Liver (tissue), 9 donors: ENCODE measurements around the gene EVC. TPM values are rescaled to one million over a fixed set of nuclear protein-coding genes. Genes with fewer than 3 reads are reported as not detected.

ENCODE experiments used
- DNase-seq: peaks from one replicate; pipeline ENCODE4 v3.0.0-alpha.2; 2017; ENCODE audit warnings: low spot score
- H3K27ac ChIP-seq, 2 donors: one replicate each; pipeline ENCODE4 v1.7.0; 2013; ENCODE audit warnings: inconsistent platforms in 2 of 2, low read length in 2 of 2, control low read depth in 1 of 2, low read depth in 1 of 2, mild to moderate bottlenecking in 1 of 2
- H3K27me3 ChIP-seq, 4 donors: one replicate each; pipeline versions ENCODE4 v1.6.1 to v1.7.0; 2013; ENCODE audit warnings: low read length in 3 of 4, inconsistent platforms in 1 of 4, mild to moderate bottlenecking in 1 of 4, moderate library complexity in 1 of 4; ENCODE audit not compliant: control insufficient read depth in 4 of 4, insufficient read depth in 4 of 4
- H3K36me3 ChIP-seq, 4 donors: one replicate each; pipeline versions ENCODE4 v1.6.1 to v1.7.0; 2013; ENCODE audit warnings: low read length in 3 of 4, mild to moderate bottlenecking in 3 of 4, low read depth in 1 of 4, moderate library complexity in 1 of 4; ENCODE audit not compliant: control insufficient read depth in 4 of 4, insufficient read depth in 3 of 4
- H3K4me1 ChIP-seq, 4 donors: one replicate each; pipeline versions ENCODE4 v1.6.1 to v1.7.0; 2013; ENCODE audit warnings: low read length in 3 of 4, mild to moderate bottlenecking in 3 of 4, moderate library complexity in 1 of 4; ENCODE audit not compliant: control insufficient read depth in 4 of 4, insufficient read depth in 4 of 4
- H3K4me3 ChIP-seq, 3 donors: one replicate each; pipeline versions ENCODE4 v1.6.1 to v1.7.0; 2013; ENCODE audit warnings: low read length in 3 of 3, control low read depth in 1 of 3, low read depth in 1 of 3, mild to moderate bottlenecking in 1 of 3
- H3K9ac ChIP-seq, 2 donors: one replicate each; pipeline ENCODE4 v1.7.0; 2013; ENCODE audit warnings: low read length in 2 of 2, mild to moderate bottlenecking in 2 of 2, moderate library complexity in 2 of 2, control low read depth in 1 of 2, low read depth in 1 of 2
- H3K9me3 ChIP-seq, 4 donors: one replicate each; pipeline versions ENCODE4 v1.6.1 to v1.7.0; 2013; ENCODE audit warnings: low read length in 3 of 4; ENCODE audit not compliant: control insufficient read depth in 4 of 4
- FOXA2 ChIP-seq: IDR thresholded peaks from 2 replicates; pipeline ENCODE4 v1.6.1; 2016; ENCODE audit warnings: antibody characterized with exemption
- GABPA ChIP-seq, 2 donors: IDR thresholded peaks in 1 of 2; conservative IDR thresholded peaks in 1 of 2; 2 replicates each; pipeline ENCODE4 v1.6.1; 2016; ENCODE audit warnings: antibody characterized with exemption in 2 of 2, mild to moderate bottlenecking in 1 of 2, moderate library complexity in 1 of 2
- HNF4A ChIP-seq, 2 donors: conservative IDR thresholded peaks; 2 replicates each; pipeline ENCODE4 v1.6.1; 2016; ENCODE audit warnings: antibody characterized with exemption in 2 of 2, mild to moderate bottlenecking in 2 of 2
- HNF4G ChIP-seq: IDR thresholded peaks from 2 replicates; pipeline ENCODE4 v1.6.1; 2016; ENCODE audit warnings: antibody characterized with exemption
- JUND ChIP-seq, 2 donors: IDR thresholded peaks; 2 replicates each; pipeline ENCODE4 v1.6.1; 2016; ENCODE audit warnings: antibody characterized with exemption in 2 of 2
- MAX ChIP-seq: IDR thresholded peaks from 2 replicates; pipeline ENCODE4 v1.6.1; 2016; ENCODE audit warnings: antibody characterized with exemption
- NR2F2 ChIP-seq: IDR thresholded peaks from 2 replicates; pipeline ENCODE4 v1.6.1; 2016; ENCODE audit warnings: antibody characterized with exemption
- RAD21 ChIP-seq, 2 donors: IDR thresholded peaks; 2 replicates each; pipeline ENCODE4 v1.6.1; 2016; ENCODE audit warnings: antibody characterized with exemption in 2 of 2, mild to moderate bottlenecking in 2 of 2
- TAF1 ChIP-seq: conservative IDR thresholded peaks from 2 replicates; pipeline ENCODE4 v1.6.1; 2016; ENCODE audit warnings: antibody characterized with exemption, mild to moderate bottlenecking
- YY1 ChIP-seq: IDR thresholded peaks from 2 replicates; pipeline ENCODE4 v1.6.1; 2016; ENCODE audit warnings: antibody characterized with exemption, mild to moderate bottlenecking
- WGBS: extraction: QIAGEN DNeasy Blood & Tissue Kit; methylation state at CpG from one replicate; pipeline ENCODE4 v1.1.7; 2013; 5-methylcytosine and 5-hydroxymethylcytosine counted together
- polyA plus RNA-seq, 2 donors: library from polyadenylated mRNA; stranded (reverse) in 1 of 2; unstranded in 1 of 2; fragments of 200-250 nt in 1 of 2; fragments of >200 nt in 1 of 2; fragmentation: Nextera tagmentation in 1 of 2; extraction: Ambion mirVana in 1 of 2; gene quantifications; one replicate each; pipeline versions ENCODE4 v1.2.1 to v1.2.3, GENCODE V29; 2013 to 2015
- total RNA-seq, 2 donors: library from RNA; depleted of rRNA; stranded (reverse); fragments of >200 nt; gene quantifications; one replicate each; pipeline ENCODE4 v1.2.3, GENCODE V29; 2014
- TF ChIP-seq, protein P1 (sequence below): IDR thresholded peaks from 2 replicates; pipeline ENCODE4 v1.6.1; 2016; ENCODE audit warnings: antibody characterized with exemption
- TF ChIP-seq, protein P2 (sequence below): IDR thresholded peaks from 2 replicates; pipeline ENCODE4 v1.6.1; 2016; ENCODE audit warnings: antibody characterized with exemption
- TF ChIP-seq, protein P3 (sequence below): IDR thresholded peaks from 2 replicates; pipeline ENCODE4 v1.6.1; 2016; ENCODE audit warnings: antibody characterized with exemption, mild to moderate bottlenecking
- donor health status: healthy.
- donor health status: healthy.
- donor health status: healthy.
- donor health status: healthy.
- donor health status: healthy.

EVC gene
- total and polyA plus RNA-seq, 4 donors, result 0.76 to 10.9 (median 3.2) TPM

- H3K27me3 ChIP-seq, result peaks cover 0 to 4% (median 0%) of the 10 kb centered on the region in 4 donors
- peaks cover 0 to 2% (median 0%) of the 10 kb centered on the region in 4 donors for H3K9me3 ChIP-seq
- H3K36me3 ChIP-seq, result no peaks in the 10 kb centered on the region
- H3K4me1 ChIP-seq, result peaks cover 0 to 21% (median 11%) of the 10 kb centered on the region in 4 donors
- H3K4me3 ChIP-seq, result no peak overlapping the region
- no peak overlapping the region for H3K27ac ChIP-seq
- 92% methylated on average over 11 of the region's 11 CpGs for WGBS
- no peak for TF ChIP-seq GABPA (IDR thresholded peaks at IDR 0.05 in 1 of 2, conservative IDR thresholded peaks at IDR 0.05 in 1 of 2)
- TF ChIP-seq, protein P1, sequence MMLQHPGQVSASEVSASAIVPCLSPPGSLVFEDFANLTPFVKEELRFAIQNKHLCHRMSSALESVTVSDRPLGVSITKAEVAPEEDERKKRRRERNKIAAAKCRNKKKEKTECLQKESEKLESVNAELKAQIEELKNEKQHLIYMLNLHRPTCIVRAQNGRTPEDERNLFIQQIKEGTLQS, result no peak
- no peak for TF ChIP-seq YY1
- no peak for TF ChIP-seq MAX
- no peak for TF ChIP-seq FOXA2
- no peak for TF ChIP-seq TAF1
- TF ChIP-seq HNF4G, result no peak
- no peak for TF ChIP-seq RAD21 (IDR thresholded peaks at IDR 0.05)
- no peak for TF ChIP-seq NR2F2
- TF ChIP-seq, protein P2, sequence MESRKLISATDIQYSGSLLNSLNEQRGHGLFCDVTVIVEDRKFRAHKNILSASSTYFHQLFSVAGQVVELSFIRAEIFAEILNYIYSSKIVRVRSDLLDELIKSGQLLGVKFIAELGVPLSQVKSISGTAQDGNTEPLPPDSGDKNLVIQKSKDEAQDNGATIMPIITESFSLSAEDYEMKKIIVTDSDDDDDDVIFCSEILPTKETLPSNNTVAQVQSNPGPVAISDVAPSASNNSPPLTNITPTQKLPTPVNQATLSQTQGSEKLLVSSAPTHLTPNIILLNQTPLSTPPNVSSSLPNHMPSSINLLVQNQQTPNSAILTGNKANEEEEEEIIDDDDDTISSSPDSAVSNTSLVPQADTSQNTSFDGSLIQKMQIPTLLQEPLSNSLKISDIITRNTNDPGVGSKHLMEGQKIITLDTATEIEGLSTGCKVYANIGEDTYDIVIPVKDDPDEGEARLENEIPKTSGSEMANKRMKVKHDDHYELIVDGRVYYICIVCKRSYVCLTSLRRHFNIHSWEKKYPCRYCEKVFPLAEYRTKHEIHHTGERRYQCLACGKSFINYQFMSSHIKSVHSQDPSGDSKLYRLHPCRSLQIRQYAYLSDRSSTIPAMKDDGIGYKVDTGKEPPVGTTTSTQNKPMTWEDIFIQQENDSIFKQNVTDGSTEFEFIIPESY, result no peak
- TF ChIP-seq, protein P3, sequence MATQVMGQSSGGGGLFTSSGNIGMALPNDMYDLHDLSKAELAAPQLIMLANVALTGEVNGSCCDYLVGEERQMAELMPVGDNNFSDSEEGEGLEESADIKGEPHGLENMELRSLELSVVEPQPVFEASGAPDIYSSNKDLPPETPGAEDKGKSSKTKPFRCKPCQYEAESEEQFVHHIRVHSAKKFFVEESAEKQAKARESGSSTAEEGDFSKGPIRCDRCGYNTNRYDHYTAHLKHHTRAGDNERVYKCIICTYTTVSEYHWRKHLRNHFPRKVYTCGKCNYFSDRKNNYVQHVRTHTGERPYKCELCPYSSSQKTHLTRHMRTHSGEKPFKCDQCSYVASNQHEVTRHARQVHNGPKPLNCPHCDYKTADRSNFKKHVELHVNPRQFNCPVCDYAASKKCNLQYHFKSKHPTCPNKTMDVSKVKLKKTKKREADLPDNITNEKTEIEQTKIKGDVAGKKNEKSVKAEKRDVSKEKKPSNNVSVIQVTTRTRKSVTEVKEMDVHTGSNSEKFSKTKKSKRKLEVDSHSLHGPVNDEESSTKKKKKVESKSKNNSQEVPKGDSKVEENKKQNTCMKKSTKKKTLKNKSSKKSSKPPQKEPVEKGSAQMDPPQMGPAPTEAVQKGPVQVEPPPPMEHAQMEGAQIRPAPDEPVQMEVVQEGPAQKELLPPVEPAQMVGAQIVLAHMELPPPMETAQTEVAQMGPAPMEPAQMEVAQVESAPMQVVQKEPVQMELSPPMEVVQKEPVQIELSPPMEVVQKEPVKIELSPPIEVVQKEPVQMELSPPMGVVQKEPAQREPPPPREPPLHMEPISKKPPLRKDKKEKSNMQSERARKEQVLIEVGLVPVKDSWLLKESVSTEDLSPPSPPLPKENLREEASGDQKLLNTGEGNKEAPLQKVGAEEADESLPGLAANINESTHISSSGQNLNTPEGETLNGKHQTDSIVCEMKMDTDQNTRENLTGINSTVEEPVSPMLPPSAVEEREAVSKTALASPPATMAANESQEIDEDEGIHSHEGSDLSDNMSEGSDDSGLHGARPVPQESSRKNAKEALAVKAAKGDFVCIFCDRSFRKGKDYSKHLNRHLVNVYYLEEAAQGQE, result no peak
- TF ChIP-seq HNF4A (conservative IDR thresholded peaks at IDR 0.05), result no peak
- TF ChIP-seq JUND (IDR thresholded peaks at IDR 0.05), result no peak
- no peak for DNase-seq
- no peak overlapping the region for H3K9ac ChIP-seq
These were observed 4.3 kb upstream of the EVC start for GRCh38 chr4:5706486-5707290.

- 68% methylated on average over 5 of the region's 5 CpGs for WGBS
- no peak for TF ChIP-seq RAD21 (IDR thresholded peaks at IDR 0.05)
- no peak for TF ChIP-seq HNF4G
- no peak for DNase-seq
- H3K4me1 ChIP-seq, result peaks cover 0 to 28% (median 14%) of the 10 kb centered on the region in 4 donors
- no peaks in the 10 kb centered on the region for H3K36me3 ChIP-seq
- H3K27me3 ChIP-seq, result peaks cover 0 to 10% (median 1%) of the 10 kb centered on the region in 4 donors
- no peak overlapping the region for H3K9ac ChIP-seq
- H3K4me3 ChIP-seq, result no peak overlapping the region
- H3K27ac ChIP-seq, result no peak overlapping the region
- peaks cover 0 to 2% (median 0%) of the 10 kb centered on the region in 4 donors for H3K9me3 ChIP-seq
These were observed 3.6 kb upstream of the EVC start for GRCh38 chr4:5707366-5707765.
